Measurements from ENCODE around the gene CADPS.

GRCh38 chr3:62414786-62415185, 460.4 kb downstream of the CADPS start:
- TF ChIP-seq CTCF (IDR thresholded peaks at IDR 0.05) (no peak), POLR2AphosphoS5 (IDR thresholded peaks at IDR 0.05) (no peak), EP300 (IDR thresholded peaks at IDR 0.05) (no peak)
